ENCODE measurements around the gene SPON1. TPM values are rescaled to one million over a fixed set of nuclear protein-coding genes. Genes with fewer than 3 reads are reported as not detected.

SPON1 gene
- total and polyA plus RNA-seq, 2 experiments from 2014 or later = 2.9 to 6.4 TPM

GRCh38 chr11:14102766-14103165 is 140.2 kb downstream of the SPON1 start:
- H3K4me2 ChIP-seq = no peak overlapping the region
- H3F3A ChIP-seq (replicated peaks; ENCODE audit: low read depth) = no peaks in the 10 kb centered on the region
- H3K4me3 Mint-ChIP-seq = no peak overlapping the region
- H3K4me1 ChIP-seq (ENCODE audit: insufficient read depth) = no peaks in the 10 kb centered on the region; the same call in 1 of the 2 replicates
- no peak overlapping the region for H3K4me3 ChIP-seq
- H3K79me2 ChIP-seq (replicated peaks; ENCODE audit: insufficient read depth) = no peaks in the 10 kb centered on the region
- no peaks in the 10 kb centered on the region for H4K20me1 ChIP-seq (replicated peaks; ENCODE audit: insufficient read depth)
- H3K36me3 ChIP-seq (ENCODE audit: insufficient read depth) = no peaks in the 10 kb centered on the region
- peaks cover 22% of the 10 kb centered on the region; the same call in 2 of the 3 replicates for H3K4me1 Mint-ChIP-seq
- H2AFZ ChIP-seq = no peak overlapping the region
- H3K27ac Mint-ChIP-seq = no peak overlapping the region
- H3K27me3 ChIP-seq (ENCODE audit: insufficient read depth) = no peaks in the 10 kb centered on the region
- no peaks in the 10 kb centered on the region for H3K9me3 Mint-ChIP-seq
- H3K27me3 Mint-ChIP-seq (ENCODE audit: insufficient read depth, low read depth, poor library complexity) = peaks cover 2% of the 10 kb centered on the region
- TF ChIP-seq CREB1 (CRISPR knock-in tag; IDR thresholded peaks at IDR 0.05; ENCODE audit: low read depth) = no peak
- no peak for TF ChIP-seq REST (IDR thresholded peaks at IDR 0.05; ENCODE audit: unreplicated experiment)
- TF ChIP-seq ZNF462 (CRISPR knock-in tag; IDR thresholded peaks at IDR 0.05) = no peak
- TF ChIP-seq EZH2 (IDR thresholded peaks at IDR 0.05; ENCODE audit: low read depth, unreplicated experiment) = no peak
- no peak for TF ChIP-seq EZH2phosphoT487 (IDR thresholded peaks at IDR 0.05; ENCODE audit: unreplicated experiment)
- no peak for TF ChIP-seq JUNB (IDR thresholded peaks at IDR 0.05; ENCODE audit: unreplicated experiment)
- TF ChIP-seq NANOG (IDR thresholded peaks at IDR 0.05; ENCODE audit: borderline replicate concordance) = no peak
- TF ChIP-seq POLR2AphosphoS5 (IDR thresholded peaks at IDR 0.05; ENCODE audit: low read depth) = no peak
- no peak for TF ChIP-seq STAT1 (IDR thresholded peaks at IDR 0.05; ENCODE audit: unreplicated experiment)
- TF ChIP-seq CTCF (conservative IDR thresholded peaks at IDR 0.05; ENCODE audit: low read depth in 2 of 2) = no peak
- no peak for TF ChIP-seq ETS1 (IDR thresholded peaks at IDR 0.05)
- no peak for TF ChIP-seq ZNF114 (CRISPR knock-in tag; IDR thresholded peaks at IDR 0.05)
- TF ChIP-seq ZNF331 (CRISPR knock-in tag; IDR thresholded peaks at IDR 0.05; ENCODE audit: low read depth) = no peak
- ATAC-seq (no peak), DNase-seq (ENCODE audit: low spot score) (no peak)
- H3K9me2 ChIP-seq (ENCODE audit: insufficient read depth) = no peaks in the 10 kb centered on the region
- H3K27ac ChIP-seq (ENCODE audit: low read depth) = no peak overlapping the region
- H3K36me3 Mint-ChIP-seq (ENCODE audit: low read depth) = no peaks in the 10 kb centered on the region
